ENCODE measurements around the gene BMP7.
"Not testable (repeated sequence)": the region's sequence is repeated elsewhere in the genome, so short reads cannot be mapped to it uniquely, and the experiment has no call there.

Gene BMP7

DNA sequence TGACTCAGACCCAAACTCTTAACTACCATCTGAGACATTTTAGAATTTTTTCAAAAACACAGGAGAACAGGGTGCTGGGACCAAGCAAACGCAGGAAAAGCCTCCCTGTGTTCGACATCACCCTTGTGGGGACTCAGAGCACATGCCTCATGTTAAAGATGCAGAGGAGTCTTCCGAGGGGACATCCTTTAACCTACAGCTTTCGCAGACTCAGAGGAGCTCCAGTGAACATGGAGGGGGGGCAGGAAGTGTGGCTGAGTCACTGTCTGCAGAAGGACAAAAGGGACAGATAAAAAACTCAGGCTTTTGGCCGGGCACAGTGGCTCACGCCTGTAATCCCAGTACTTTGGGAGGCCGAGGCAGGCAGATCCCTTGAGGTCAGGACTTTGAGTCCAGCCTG, 15.1 kb downstream of the BMP7 start:
- DNase-seq = no peak

DNA sequence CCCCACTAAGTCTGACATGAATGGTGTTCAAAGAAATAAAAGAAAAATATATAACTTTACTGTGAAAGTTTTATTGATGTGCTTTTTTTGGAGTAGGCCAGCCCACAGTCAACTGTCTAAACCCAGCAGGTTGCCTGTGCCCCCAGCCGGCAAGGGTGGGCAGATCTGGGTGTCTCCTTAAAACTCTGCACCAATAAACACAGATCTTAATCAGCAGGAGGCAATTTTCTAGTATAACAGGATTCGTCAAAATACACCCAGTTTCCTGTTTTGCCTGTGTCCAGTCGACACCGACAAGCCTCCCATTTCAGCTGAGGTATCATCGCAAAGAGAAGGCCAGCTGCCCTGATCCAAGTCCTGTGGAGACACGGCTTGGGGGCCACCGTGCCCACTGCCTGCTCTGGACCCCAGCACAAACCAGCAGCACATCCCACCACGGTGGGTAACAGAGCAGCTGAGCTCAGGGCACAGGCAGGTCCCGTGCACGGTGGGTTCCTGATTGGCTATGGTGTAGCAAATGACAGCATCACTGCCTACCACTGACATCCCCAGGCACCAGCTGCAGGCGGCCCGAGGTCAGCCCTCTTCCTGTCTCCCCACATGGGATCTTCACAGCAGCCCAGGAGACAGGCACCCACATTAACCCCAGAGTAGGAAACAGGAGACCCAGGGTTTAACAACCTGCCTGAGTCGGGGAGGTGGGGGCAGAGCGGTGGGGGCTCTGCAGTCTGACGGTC, 15.7 kb downstream of the BMP7 start:
- DNase-seq = peak in 1 of 51 donors; percentile 20

- DNase-seq = no peak
Observed at GRCh38 chr20:57249772-57250171, 16.7 kb downstream of the BMP7 start.

GRCh38 chr20:57249073-57249472, 17.4 kb downstream of the BMP7 start:
- DNase-seq = no peak

GRCh38 chr20:57248132-57248797, 18.2 kb downstream of the BMP7 start:
- DNase-seq = no peak

DNA sequence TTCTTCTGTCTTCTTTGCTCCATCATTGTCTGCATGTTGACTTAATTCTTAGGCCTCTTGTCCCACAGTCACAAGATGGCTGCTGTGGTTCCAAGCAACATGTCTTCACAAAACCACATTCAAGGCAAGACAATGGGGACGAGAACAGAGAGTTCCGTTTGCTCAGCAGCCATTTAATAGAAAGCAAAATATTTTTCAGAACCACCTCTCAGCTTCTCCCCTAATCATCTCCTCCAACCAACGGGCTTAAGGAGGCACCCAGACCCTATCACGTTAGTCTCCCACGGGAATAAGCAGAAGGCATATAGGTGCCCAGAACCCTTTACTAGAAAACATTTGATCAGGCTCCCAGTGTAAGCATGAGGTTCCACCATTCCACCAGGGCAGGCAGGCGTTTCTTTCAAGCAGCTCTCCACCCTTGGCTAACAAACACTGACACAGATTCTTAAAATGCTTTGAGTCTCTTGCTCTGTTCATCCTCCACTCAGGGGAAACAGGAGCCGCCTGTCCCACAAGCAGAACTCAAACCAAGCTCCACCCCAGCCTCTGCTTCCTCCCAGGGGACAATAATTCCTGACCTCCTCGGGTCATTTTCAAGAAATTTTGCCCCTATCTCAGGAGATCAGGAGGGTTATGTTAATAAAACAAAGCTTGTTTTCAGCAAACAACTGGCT, 19.0 kb downstream of the BMP7 start:
- no peak for DNase-seq

GRCh38 chr20:57245997-57246396, 20.4 kb downstream of the BMP7 start:
- no peak for DNase-seq

DNA sequence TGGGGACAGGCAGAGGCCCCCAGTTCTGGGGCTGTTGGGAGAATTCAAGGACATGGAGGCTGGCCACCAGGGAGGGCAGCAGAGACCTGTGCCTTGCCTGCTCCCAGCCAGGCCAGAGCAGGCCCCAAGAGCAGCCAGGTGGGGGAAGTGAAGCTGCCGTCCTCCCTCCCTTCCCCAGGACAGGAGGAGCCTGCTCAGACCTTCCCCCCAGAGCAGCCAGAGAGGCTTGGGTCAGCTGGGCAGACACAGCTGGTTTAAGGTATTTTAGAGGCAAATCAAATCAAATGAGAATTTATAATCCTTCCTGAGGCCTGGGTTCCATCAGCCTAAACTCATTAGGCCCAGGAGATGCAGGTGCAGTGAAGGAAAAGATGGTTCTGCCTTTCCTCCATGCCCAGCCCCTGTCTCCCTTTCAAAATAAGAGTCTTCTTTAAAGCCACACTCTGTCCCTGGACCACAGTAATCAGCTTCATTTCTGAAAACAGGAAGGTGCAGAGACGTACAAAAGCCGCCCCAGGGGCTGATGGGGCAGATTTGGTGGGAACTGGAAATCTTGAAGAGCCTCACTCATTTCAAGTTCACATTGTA, 21.7 kb downstream of the BMP7 start:
- no peak for DNase-seq

DNA sequence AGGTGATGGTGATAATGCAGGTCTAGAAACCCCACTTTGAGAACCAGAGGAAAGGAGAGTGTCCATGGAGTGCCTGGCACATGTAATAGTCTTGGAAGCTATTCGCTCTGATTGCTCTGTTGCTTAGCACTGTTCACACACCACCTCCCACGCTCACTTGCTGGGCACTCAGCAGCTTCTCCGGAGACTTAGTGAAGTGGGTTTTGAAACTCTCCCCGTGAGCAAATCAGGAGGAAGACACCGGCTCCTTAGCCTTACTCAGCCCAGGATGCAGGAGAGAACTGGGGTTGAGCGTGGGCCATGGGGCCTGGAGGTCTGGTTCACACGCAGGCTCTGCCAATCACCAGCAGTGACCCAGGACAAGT, 22.2 kb downstream of the BMP7 start:
- DNase-seq = peak in 1 of 51 donors; percentile 19

DNA sequence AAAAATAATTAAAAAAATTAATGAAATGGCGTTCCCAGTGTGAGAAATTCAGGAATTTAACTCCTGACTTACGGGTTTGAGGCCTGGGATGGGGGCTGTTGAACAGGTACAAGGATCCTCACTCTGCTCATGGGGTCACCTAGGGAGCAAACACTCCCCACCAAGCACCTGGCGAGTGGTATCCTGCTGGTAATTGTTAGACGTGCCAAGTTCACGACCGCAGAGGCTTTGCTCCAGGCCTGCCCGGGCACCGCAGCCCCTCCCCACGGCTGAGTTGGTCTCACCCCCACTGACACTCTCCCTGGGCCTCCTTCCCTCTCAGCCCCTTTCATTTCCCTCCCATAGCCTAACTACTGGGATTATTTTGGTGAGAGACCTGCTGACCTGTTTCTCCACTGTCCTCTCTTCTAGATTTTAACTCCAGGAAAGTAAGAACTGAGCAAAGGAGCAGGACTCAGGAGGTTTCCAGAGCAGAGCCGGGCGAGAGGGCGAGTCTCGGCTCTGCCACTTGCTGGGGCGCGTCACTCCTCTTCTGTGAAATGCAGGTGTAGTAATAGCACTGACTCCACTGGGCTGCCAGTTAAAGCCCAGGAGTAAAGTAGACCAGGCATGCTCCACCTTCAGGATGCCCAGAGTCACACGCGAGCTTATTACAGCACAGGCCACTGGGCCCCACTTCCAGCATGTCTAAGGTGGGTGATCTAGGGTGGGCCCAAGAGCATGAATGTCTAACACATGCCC, 22.8 kb downstream of the BMP7 start:
- no peak for DNase-seq

DNA sequence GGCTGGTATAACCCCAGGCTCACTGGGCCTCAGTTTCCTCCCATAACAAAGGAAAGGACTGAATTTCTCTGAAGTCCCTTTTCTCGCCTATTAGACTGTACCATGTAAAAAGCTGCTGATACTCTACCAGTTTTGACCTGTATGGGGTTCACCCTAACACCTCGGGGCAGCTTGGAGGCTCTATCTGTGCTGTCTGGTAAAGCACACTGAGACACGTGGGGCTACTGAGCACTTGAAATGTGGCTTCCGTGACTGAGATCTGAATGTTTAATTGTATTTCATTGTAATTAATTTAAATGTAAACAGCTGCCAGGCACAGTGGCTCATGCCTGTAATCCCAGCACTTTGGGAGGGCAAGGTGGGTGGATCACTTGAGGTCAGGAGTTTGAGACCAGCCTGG, 24.0 kb downstream of the BMP7 start:
- DNase-seq = no peak

- peak in 5 of 51 donors; percentile 20 to 71 (median 41) for DNase-seq
Observed at GRCh38 chr20:57241363-57241991, 25.0 kb downstream of the BMP7 start.

- DNase-seq = no peak
Observed at GRCh38 chr20:57240581-57241362, 25.7 kb downstream of the BMP7 start.

DNA sequence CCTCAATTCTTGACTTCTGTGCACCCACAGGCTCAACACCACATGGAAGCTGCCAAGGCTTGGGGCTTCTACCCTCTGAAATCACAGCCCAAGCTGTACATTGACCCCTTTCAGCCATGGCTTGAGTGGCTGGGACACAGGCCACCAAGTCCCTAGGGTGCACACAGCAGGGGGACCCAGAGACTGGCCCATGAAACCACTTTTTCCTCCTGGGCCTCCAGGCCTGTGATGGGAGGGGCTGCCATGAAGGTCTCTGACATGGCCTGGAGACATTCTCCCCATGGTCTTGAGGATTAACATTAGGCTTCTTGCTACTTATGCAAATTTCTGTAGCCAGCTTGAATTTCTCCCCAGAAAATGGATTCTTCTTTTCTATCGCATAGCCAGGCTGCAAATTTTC, 26.7 kb downstream of the BMP7 start:
- DNase-seq = not testable (repeated sequence)

- not testable (repeated sequence) for DNase-seq
Observed at GRCh38 chr20:57239324-57239723, 27.1 kb downstream of the BMP7 start.

DNA sequence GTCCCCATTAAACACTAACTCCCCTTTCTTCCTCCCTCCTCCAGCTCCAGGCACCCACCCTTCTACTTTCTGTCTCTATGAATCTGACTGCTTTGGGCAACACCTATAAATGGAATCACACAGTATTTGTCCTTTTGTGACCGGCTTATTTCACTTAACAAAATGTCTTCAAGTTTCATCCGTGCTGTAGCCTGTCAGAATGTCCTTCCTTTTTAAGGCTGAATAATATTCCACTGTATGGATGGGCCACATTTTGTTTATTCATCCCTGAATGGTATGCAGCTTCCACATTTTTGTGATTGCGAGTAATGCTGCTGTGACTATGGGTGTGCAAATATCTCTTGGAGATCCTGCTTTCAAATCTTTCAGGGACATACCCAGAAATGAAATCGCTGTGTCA, 28.4 kb downstream of the BMP7 start:
- DNase-seq = no peak

DNA sequence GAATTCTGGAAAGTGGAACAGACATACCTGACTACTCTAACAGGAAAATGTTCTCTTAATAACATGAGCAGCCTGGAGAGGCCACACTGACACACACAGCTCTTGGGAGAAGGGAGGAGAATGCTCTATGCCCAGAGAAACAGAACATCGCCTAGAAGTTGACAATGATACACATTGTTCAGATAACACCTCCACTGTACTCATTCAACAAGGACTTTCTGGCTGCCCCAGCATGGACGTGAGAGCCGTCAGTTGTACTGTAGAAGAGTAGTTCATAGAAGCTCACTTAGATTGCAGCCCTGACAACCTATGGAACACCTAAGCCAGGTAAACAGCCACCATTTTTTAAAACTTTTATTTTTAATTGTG, 28.9 kb downstream of the BMP7 start:
- no peak for DNase-seq

DNA sequence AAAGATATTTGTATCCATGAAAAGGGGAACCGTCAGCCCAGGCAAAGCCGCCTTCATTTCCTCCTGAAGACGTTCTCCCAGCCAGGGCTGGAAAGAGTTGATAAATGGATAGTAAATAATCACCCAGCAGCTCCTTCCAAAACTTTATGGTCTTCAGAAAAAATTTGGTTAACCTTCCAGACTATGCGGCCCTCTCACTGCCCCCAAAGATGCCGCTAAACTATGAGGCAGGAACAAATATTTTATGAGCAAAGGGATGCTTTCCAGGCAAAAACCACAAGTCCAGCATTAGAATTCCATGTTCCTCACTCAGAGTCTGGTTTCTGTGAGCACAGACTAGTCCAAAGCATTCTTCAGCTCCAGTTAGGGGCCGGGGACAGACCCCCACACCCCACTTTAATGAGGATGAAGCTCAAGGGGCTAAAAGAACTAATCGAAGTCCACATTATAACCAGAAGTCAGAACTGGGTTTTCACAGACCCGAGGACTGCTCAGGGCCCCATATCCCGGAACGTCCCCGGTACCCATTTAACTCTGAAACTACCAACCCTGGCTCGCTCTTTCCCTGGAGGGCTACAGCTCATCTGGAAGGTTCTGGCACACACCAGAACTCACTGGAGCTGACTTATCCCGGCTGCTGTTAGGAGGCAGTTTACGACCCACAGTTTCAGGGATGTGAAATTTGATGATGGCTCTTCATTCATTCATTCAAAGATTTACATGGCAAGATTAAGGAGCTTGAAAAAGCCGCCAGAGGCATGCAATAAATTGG, 29.4 kb downstream of the BMP7 start:
- no peak for DNase-seq

DNA sequence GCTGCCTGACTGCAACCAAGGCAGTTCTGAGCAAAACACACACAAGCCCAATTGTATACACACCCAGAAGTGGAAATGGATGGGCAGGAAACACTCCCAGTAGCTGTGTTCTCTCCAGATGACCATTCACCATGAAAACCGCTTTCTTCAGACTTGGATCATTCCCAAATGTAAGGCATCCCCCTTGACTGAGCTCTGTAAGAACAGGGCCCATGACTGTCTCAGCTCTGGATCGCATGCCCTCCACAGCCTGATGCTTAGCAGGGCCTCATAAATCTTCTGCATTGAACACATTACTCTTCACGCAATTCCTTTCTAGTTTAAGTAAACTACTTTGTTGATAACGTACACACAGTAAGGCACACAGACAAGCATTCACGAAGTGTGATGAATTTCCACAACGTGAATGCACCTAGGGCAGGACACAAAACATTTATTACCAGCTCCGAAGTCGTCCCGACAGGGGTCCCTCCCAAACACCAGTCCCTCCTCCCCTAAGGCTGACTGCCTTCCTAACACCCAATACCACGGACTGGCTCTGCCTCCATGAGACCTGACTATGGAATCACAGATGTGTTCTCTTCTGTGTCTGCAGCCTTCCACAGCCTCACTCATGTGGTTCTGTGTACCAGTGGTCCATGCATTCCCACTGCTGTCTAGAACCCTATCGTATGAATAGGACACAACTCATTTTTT, 31.7 kb downstream of the BMP7 start:
- DNase-seq = no peak

All from hypothalamus (tissue), 51 donors.